HepG2 (cell line): Measurements from ENCODE around the gene SH3PXD2A. TPM values are rescaled to one million over a fixed set of nuclear protein-coding genes. Genes with fewer than 3 reads are reported as not detected.

Experiments used
- ATAC-seq: fragments of 200-7000 bp; cut with Tn5 transposase; 3 replicates; pipeline ENCODE4 v1.9.1; 2020; ENCODE audit warnings: mild to moderate bottlenecking, moderate library complexity
- BruUV-seq: library from RNA; stranded (reverse); fragments of 400-500 nt; replicated peaks from 2 replicates; lab custom pipeline; 2021; lab: Mats Ljungman, UMichigan
- CTCF ChIA-PET: fragments of 300-600 bp; formaldehyde crosslinking; extraction: SDS; loops from one replicate; lab custom pipeline; 2021; ENCODE audit warnings: low total read pairs, inconsistent platforms, low intra/inter-chr PET ratio; lab: Yijun Ruan, JAX
- POLR2A ChIA-PET: fragments of 350-600 bp; sonication (Branson Sonifier 250); formaldehyde crosslinking; loops from one replicate; lab custom pipeline; 2020; ENCODE audit warnings: antibody characterized with exemption, inconsistent platforms; lab: Yijun Ruan, JAX
- DNase-seq: peaks from one replicate; pipeline ENCODE4 v3.0.0-alpha.2; 2015; ENCODE audit warnings: low spot score
- FAIRE-seq: peaks from 3 replicates; lab custom pipeline; 2011; peaks lifted over from hg19 to GRCh38; lab: Jason Lieb, UNC
- H2AFZ ChIP-seq: one replicate; pipeline ENCODE4 v1.6.1; 2011; ENCODE audit warnings: low read length, inconsistent platforms
- H3K27ac ChIP-seq: fragments of 300-600 bp; 3 replicates; pipeline ENCODE4 v1.8.0; 2011; ENCODE audit warnings: mixed run types, mild to moderate bottlenecking, mixed read lengths, low read length, inconsistent platforms; ENCODE audit not compliant: insufficient read depth; ENCODE audit errors: extremely low read length
- H3K27me3 ChIP-seq, 2 experiments: fragments of 200-600 bp in 1 of 2; 2 replicates in 1 of 2; 3 replicates in 1 of 2; pipeline versions ENCODE4 v1.6.0 to v1.8.0; 2011; ENCODE audit warnings: low read length in 2 of 2, mild to moderate bottlenecking in 2 of 2, moderate library complexity in 2 of 2, inconsistent platforms in 1 of 2; ENCODE audit not compliant: insufficient read depth in 2 of 2, control insufficient read depth in 1 of 2
- H3K36me3 ChIP-seq, 2 experiments: fragments of 200-600 bp in 1 of 2; replicated peaks in 1 of 2; 2 replicates in 1 of 2; 3 replicates in 1 of 2; pipeline versions ENCODE4 v1.5.1 to v1.8.0; 2011; ENCODE audit warnings: low read length in 2 of 2, inconsistent platforms in 1 of 2; ENCODE audit not compliant: insufficient read depth in 2 of 2, control insufficient read depth in 1 of 2
- H3K4me1 ChIP-seq: 2 replicates; pipeline ENCODE4 v1.5.1; 2012; ENCODE audit warnings: low read length, inconsistent platforms; ENCODE audit not compliant: insufficient read depth
- H3K4me2 ChIP-seq: 2 replicates; pipeline ENCODE4 v1.6.0; 2011; ENCODE audit warnings: low read depth, low read length, inconsistent platforms
- H3K4me3 ChIP-seq, 3 experiments: fragments of 200-600 bp in 1 of 3; sonication (generic), shearing (Covaris generic) in 1 of 3; replicated peaks in 1 of 3; 2 replicates each; pipeline ENCODE4 v1.5.1; 2011 to 2016; ENCODE audit warnings: low read length in 3 of 3, inconsistent platforms in 2 of 3, low read depth in 2 of 3, mild to moderate bottlenecking in 2 of 3, control low read depth in 1 of 3, mixed read lengths in 1 of 3; ENCODE audit not compliant: insufficient read depth in 1 of 3
- H3K79me2 ChIP-seq: one replicate; pipeline ENCODE4 v1.6.1; 2011; ENCODE audit warnings: low read length, inconsistent platforms; ENCODE audit not compliant: insufficient read depth
- H3K9ac ChIP-seq: 2 replicates; pipeline ENCODE4 v1.6.0; 2011; ENCODE audit warnings: mild to moderate bottlenecking, low read depth, low read length, inconsistent platforms; ENCODE audit not compliant: insufficient read depth
- H3K9me3 ChIP-seq: 2 replicates; pipeline ENCODE4 v1.5.1; 2012; ENCODE audit warnings: mild to moderate bottlenecking, low read length
- H4K20me1 ChIP-seq: 2 replicates; pipeline ENCODE4 v1.6.0; 2011; ENCODE audit warnings: inconsistent platforms, mild to moderate bottlenecking, low read length, moderate library complexity; ENCODE audit not compliant: insufficient read depth
- AHDC1 ChIP-seq: sonication (generic); formaldehyde crosslinking; IDR thresholded peaks from 2 replicates; pipeline ENCODE4 v1.5.1; 2020; ENCODE audit warnings: mild to moderate bottlenecking, missing genetic modification reagents, borderline replicate concordance
- FOXA3 ChIP-seq: IDR thresholded peaks from 2 replicates; pipeline ENCODE4 v1.6.1; 2016; ENCODE audit warnings: missing genetic modification reagents, missing compliant biosample characterization
- FOXO1 ChIP-seq: sonication (generic); formaldehyde crosslinking; IDR thresholded peaks from 2 replicates; pipeline ENCODE4 v1.4.0; 2020; ENCODE audit warnings: missing genetic modification reagents
- GLMP ChIP-seq: sonication (generic); formaldehyde crosslinking; IDR thresholded peaks from 2 replicates; pipeline ENCODE4 v1.9.0; 2021; ENCODE audit warnings: missing genetic modification reagents, mild to moderate bottlenecking, borderline replicate concordance
- PHF5A ChIP-seq: IDR thresholded peaks from one replicate; pipeline ENCODE4 v1.6.1; 2018; ENCODE audit warnings: low read depth, missing genetic modification reagents; ENCODE audit not compliant: unreplicated experiment
- REST ChIP-seq, 2 experiments: IDR thresholded peaks; 2 replicates each; pipeline ENCODE4 v1.6.1; 2011 to 2012; ENCODE audit warnings: low read length in 2 of 2, borderline replicate concordance in 1 of 2, low read depth in 1 of 2, mild to moderate bottlenecking in 1 of 2, moderate library complexity in 1 of 2
- RNF219 ChIP-seq: sonication (generic); formaldehyde crosslinking; IDR thresholded peaks from 2 replicates; pipeline ENCODE4 v1.5.0; 2020; ENCODE audit warnings: mild to moderate bottlenecking, missing genetic modification reagents
- SATB2 ChIP-seq: sonication (generic); formaldehyde crosslinking; IDR thresholded peaks from 2 replicates; pipeline ENCODE4 v1.5.0; 2020; ENCODE audit warnings: missing genetic modification reagents
- SPEN ChIP-seq: sonication (generic); formaldehyde crosslinking; IDR thresholded peaks from 2 replicates; pipeline ENCODE4 v1.5.1; 2020; ENCODE audit warnings: low read depth, mild to moderate bottlenecking, missing genetic modification reagents
- ZMYM3 ChIP-seq: sonication (generic); formaldehyde crosslinking; IDR thresholded peaks from 2 replicates; pipeline ENCODE4 v1.5.1; 2020; ENCODE audit warnings: mild to moderate bottlenecking, missing genetic modification reagents
- ZNF335 ChIP-seq: sonication (generic); formaldehyde crosslinking; IDR thresholded peaks from 2 replicates; pipeline ENCODE4 v1.4.0; 2020; ENCODE audit warnings: missing genetic modification reagents
- ZNF44 ChIP-seq: sonication (generic); formaldehyde crosslinking; IDR thresholded peaks from 2 replicates; pipeline ENCODE4 v1.5.1; 2020; ENCODE audit warnings: mild to moderate bottlenecking, missing genetic modification reagents
- WGBS: methylation state at CpG from one replicate; pipeline ENCODE4 v1.1.6; 2017; ENCODE audit warnings: low lambda C conversion rate; 5-methylcytosine and 5-hydroxymethylcytosine counted together
- in situ Hi-C: cut with HindIII; loops from 2 replicates; pipeline ENCODE4 v1.10.0; 2017; ENCODE audit warnings: low pct_unique_long_range_greater_than_20kb; ENCODE audit not compliant: extremely low pct_ligation_motif_present
- intact Hi-C: fragments of 100-400 bp; cut with micrococcal nuclease; formaldehyde crosslinking; loops from one replicate; pipeline ENCODE4 v1.10.0; 2022; ENCODE audit not compliant: unreplicated experiment
- polyA plus RNA-seq, 8 experiments: library from polyadenylated mRNA; depleted of rRNA in 3 of 8; stranded (reverse) in 7 of 8; unstranded in 1 of 8; fragments of >200 nt; fragmentation: Illumina TruSeq in 4 of 8; extraction: Trizol in 4 of 8; gene quantifications; 2 replicates each; pipeline versions ENCODE4 v1.2.1 to v1.2.3, GENCODE V29; 2011 to 2016; ENCODE audit warnings: low read depth in 4 of 8, missing spikeins in 1 of 8, mixed read lengths in 1 of 8; ENCODE audit not compliant: insufficient read depth in 1 of 8
- total RNA-seq, 5 experiments: library from RNA; depleted of rRNA; stranded (reverse); fragments of >200 nt; fragmentation: Illumina TruSeq; extraction: Trizol; gene quantifications; 2 replicates each; pipeline ENCODE4 v1.2.3, GENCODE V29; 2016; ENCODE audit warnings: low read depth in 1 of 5

SH3PXD2A gene
- total and polyA plus RNA-seq, 2 of the 13 experiments (the other 11 are each of a cell fraction or from before 2014, with no cell fraction given): 11.1 to 11.3 TPM

GRCh38 chr10:103548006-103548405 is 307.4 kb downstream of the SH3PXD2A start:
- ChIA-PET POLR2A (no interaction called here), CTCF (no interaction called here)
- no peaks in the 10 kb centered on the region for H3K79me2 ChIP-seq
- H3K27me3 ChIP-seq: peaks cover 5 to 63% of the 10 kb centered on the region in 2 experiments; a peak in 3 of 5 replicates
- H4K20me1 ChIP-seq: no peaks in the 10 kb centered on the region
- BruUV-seq: no TSS peak
- H3K9me3 ChIP-seq: no peaks in the 10 kb centered on the region
- H3K4me2 ChIP-seq: no peak overlapping the region
- FAIRE-seq: no peak
- H3K36me3 ChIP-seq: no peaks in the 10 kb centered on the region
- H3K4me1 ChIP-seq: peaks cover 12% of the 10 kb centered on the region
- no peak overlapping the region for H3K27ac ChIP-seq
- intact Hi-C loops: no loop called here
- H3K4me3 ChIP-seq: no peak overlapping the region
- no peak for TF ChIP-seq SPEN (CRISPR knock-in tag)
- no peak for TF ChIP-seq SATB2 (CRISPR knock-in tag)
- no peak for TF ChIP-seq ZNF335
- TF ChIP-seq PHF5A (CRISPR knock-in tag): no peak
- TF ChIP-seq RNF219 (CRISPR knock-in tag): no peak
- no peak for TF ChIP-seq AHDC1 (CRISPR knock-in tag)
- TF ChIP-seq ZMYM3 (CRISPR knock-in tag): no peak
- no peak for TF ChIP-seq REST (IDR thresholded peaks at IDR 0.05; ENCODE audit: borderline replicate concordance in 1 of 2, low read depth in 1 of 2, low read length in 2 of 2)
- TF ChIP-seq FOXA3: no peak
- no peak for TF ChIP-seq FOXO1 (CRISPR knock-in tag)
- TF ChIP-seq GLMP: no peak
- no peak for TF ChIP-seq ZNF44 (CRISPR knock-in tag)
- no peak for ATAC-seq
- no peak for DNase-seq
- no peak overlapping the region for H2AFZ ChIP-seq
- WGBS: 63% methylated on average over 3 of the region's 3 CpGs
- no peak overlapping the region for H3K9ac ChIP-seq
- in situ Hi-C loops: no loop called here
